GM12891 (cell line): Measurements from ENCODE around the gene FPR1.

Experiments used
- POLR2A ChIP-seq: IDR thresholded peaks from 2 replicates; pipeline ENCODE4 v1.6.1; 2011; ENCODE audit warnings: low read depth, low read length, control low read depth
- POLR2AphosphoS5 ChIP-seq: IDR thresholded peaks from 2 replicates; pipeline ENCODE4 v1.6.1; 2011; ENCODE audit warnings: low read depth, low read length, control low read depth
- TAF1 ChIP-seq: IDR thresholded peaks from 2 replicates; pipeline ENCODE4 v1.6.1; 2011; ENCODE audit warnings: low read depth, low read length, control low read depth

GRCh38 chr19:51702825-51703574, 48.7 kb downstream of the FPR1 start:
- TF ChIP-seq TAF1 (no peak), POLR2A (no peak), POLR2AphosphoS5 (no peak)
